SJCRH30 (cell line): Measurements from ENCODE around the gene N4BP3. TPM values are rescaled to one million over a fixed set of nuclear protein-coding genes. Genes with fewer than 3 reads are reported as not detected.
"Not testable (repeated sequence)": the region's sequence is repeated elsewhere in the genome, so short reads cannot be mapped to it uniquely, and the experiment has no call there.

Experiments used
- DNase-seq, 2 experiments: peaks; one replicate each; pipeline ENCODE4 v3.0.0-alpha.2; 2015 to 2020
- H3K27ac ChIP-seq: fragments of 250-450 bp; sonication (Bioruptor Pico); 2 replicates; pipeline ENCODE4 v1.5.1; 2020; ENCODE audit warnings: mild to moderate bottlenecking, moderate library complexity
- H3K27me3 ChIP-seq: fragments of 250-450 bp; sonication (Bioruptor Pico); 2 replicates; pipeline ENCODE4 v1.5.1; 2020; ENCODE audit warnings: mild to moderate bottlenecking, moderate library complexity
- H3K36me3 ChIP-seq: fragments of 250-450 bp; sonication (Bioruptor Pico); 2 replicates; pipeline ENCODE4 v1.5.1; 2020; ENCODE audit warnings: mild to moderate bottlenecking, moderate library complexity
- H3K4me1 ChIP-seq: fragments of 250-450 bp; sonication (Bioruptor Pico); 2 replicates; pipeline ENCODE4 v1.5.1; 2020; ENCODE audit warnings: mild to moderate bottlenecking, moderate library complexity
- H3K4me3 ChIP-seq: fragments of 250-450 bp; sonication (Bioruptor Pico); 2 replicates; pipeline ENCODE4 v1.5.1; 2020; ENCODE audit warnings: mild to moderate bottlenecking, moderate library complexity
- H3K9me3 ChIP-seq: fragments of 250-450 bp; sonication (Bioruptor Pico); replicated peaks from 2 replicates; pipeline ENCODE4 v1.5.1; 2020; ENCODE audit warnings: mild to moderate bottlenecking, moderate library complexity
- total RNA-seq: library from RNA; depleted of rRNA; stranded (reverse); fragments of >200 nt; shearing (Covaris generic); gene quantifications from 2 replicates; pipeline ENCODE4 v1.2.3, GENCODE V29; 2014

N4BP3 gene
- total RNA-seq, 1 experiment from 2014 or later: 45.8 TPM

DNA sequence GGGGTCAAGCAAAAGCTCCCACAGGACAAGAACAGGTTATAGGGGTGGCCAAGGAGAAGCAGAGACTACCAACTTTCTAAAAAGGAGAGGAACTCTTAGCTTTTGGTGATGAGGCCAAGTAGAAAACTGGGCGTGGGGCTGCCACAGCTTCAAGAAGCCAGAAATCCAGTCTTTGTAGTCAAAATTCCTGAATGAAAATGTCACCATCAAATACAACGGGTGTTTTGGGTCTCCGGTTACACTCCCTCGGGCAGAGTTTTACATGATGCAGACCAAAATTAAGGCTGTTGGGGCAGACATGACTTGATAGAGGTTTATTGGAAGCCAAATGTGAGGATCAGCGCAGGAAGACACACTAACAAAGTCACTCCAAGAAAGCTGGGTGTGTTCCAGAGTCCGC lies 29.4 kb upstream of the N4BP3 start:
- DNase-seq: peak; percentile 27 to 51
- no peaks in the 10 kb centered on the region for H3K36me3 ChIP-seq
- no peak overlapping the region for H3K4me3 ChIP-seq
- H3K9me3 ChIP-seq: no peaks in the 10 kb centered on the region
- no peak overlapping the region for H3K27ac ChIP-seq
- H3K27me3 ChIP-seq: no peaks in the 10 kb centered on the region
- peaks cover 18% of the 10 kb centered on the region for H3K4me1 ChIP-seq

DNA sequence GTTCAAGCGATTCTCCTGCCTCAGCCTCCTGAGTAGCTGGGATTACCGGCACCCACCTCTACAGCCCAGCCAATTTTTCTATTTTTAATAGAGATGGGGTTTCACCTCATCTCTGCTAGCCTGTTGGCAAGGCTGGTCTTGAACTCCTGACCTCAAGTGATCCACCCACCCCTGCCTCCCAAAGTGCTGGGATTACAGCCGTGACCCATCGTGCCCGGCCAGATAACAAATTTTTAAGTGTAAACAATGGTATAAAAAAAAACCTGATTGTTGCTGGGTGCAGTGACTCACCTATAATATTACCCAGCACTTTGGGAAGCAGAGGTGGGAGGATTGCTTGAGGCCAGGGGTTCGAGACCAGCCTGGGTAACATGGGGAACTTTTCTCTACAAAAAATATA lies 28.0 kb upstream of the N4BP3 start:
- no peaks in the 10 kb centered on the region for H3K9me3 ChIP-seq
- DNase-seq: no peak
- H3K36me3 ChIP-seq: no peaks in the 10 kb centered on the region
- no peak overlapping the region for H3K4me3 ChIP-seq
- H3K27ac ChIP-seq: no peak overlapping the region
- H3K4me1 ChIP-seq: peaks cover 18% of the 10 kb centered on the region
- no peaks in the 10 kb centered on the region for H3K27me3 ChIP-seq

- Histone ChIP-seq H3K9me3 (no peaks in the 10 kb centered on the region), H3K27ac (no peak overlapping the region), H3K4me3 (no peak overlapping the region), H3K27me3 (no peaks in the 10 kb centered on the region), H3K4me1 (peaks cover 18% of the 10 kb centered on the region), H3K36me3 (no peaks in the 10 kb centered on the region)
- DNase-seq: no peak
These were observed 27.1 kb upstream of the N4BP3 start for GRCh38 chr5:178086266-178086665.

GRCh38 chr5:178087199-178087598 lies 26.1 kb upstream of the N4BP3 start:
- not testable (repeated sequence) for H3K27ac ChIP-seq, H3K9me3 ChIP-seq, DNase-seq, H3K27me3 ChIP-seq, H3K36me3 ChIP-seq, H3K4me3 ChIP-seq
- peaks cover 18% of the 10 kb centered on the region for H3K4me1 ChIP-seq

- H3K27ac ChIP-seq: no peak overlapping the region
- no peak overlapping the region for H3K4me3 ChIP-seq
- no peaks in the 10 kb centered on the region; the same call in 1 of the 2 replicates for H3K9me3 ChIP-seq
- no peaks in the 10 kb centered on the region for H3K4me1 ChIP-seq
- no peak for DNase-seq
- no peaks in the 10 kb centered on the region for H3K27me3 ChIP-seq
- H3K36me3 ChIP-seq: no peaks in the 10 kb centered on the region
These were observed 22.5 kb upstream of the N4BP3 start for GRCh38 chr5:178090856-178091255.

GRCh38 chr5:178093134-178093533 lies 20.2 kb upstream of the N4BP3 start:
- Histone ChIP-seq H3K36me3 (no peaks in the 10 kb centered on the region), H3K27me3 (no peaks in the 10 kb centered on the region), H3K9me3 (no peaks in the 10 kb centered on the region; the same call in 1 of the 2 replicates), H3K27ac (no peak overlapping the region), H3K4me3 (no peak overlapping the region), H3K4me1 (no peaks in the 10 kb centered on the region)
- DNase-seq: no peak

GRCh38 chr5:178094345-178094744 lies 19.0 kb upstream of the N4BP3 start:
- H3K27ac ChIP-seq: no peak overlapping the region
- H3K36me3 ChIP-seq: no peaks in the 10 kb centered on the region
- H3K9me3 ChIP-seq: no peaks in the 10 kb centered on the region; the same call in 1 of the 2 replicates
- no peak for DNase-seq
- H3K4me1 ChIP-seq: no peaks in the 10 kb centered on the region
- no peaks in the 10 kb centered on the region for H3K27me3 ChIP-seq
- no peak overlapping the region for H3K4me3 ChIP-seq

- no peaks in the 10 kb centered on the region for H3K27me3 ChIP-seq
- no peak overlapping the region for H3K27ac ChIP-seq
- H3K36me3 ChIP-seq: no peaks in the 10 kb centered on the region
These were observed 14.6 kb upstream of the N4BP3 start for GRCh38 chr5:178098685-178099084.

DNA sequence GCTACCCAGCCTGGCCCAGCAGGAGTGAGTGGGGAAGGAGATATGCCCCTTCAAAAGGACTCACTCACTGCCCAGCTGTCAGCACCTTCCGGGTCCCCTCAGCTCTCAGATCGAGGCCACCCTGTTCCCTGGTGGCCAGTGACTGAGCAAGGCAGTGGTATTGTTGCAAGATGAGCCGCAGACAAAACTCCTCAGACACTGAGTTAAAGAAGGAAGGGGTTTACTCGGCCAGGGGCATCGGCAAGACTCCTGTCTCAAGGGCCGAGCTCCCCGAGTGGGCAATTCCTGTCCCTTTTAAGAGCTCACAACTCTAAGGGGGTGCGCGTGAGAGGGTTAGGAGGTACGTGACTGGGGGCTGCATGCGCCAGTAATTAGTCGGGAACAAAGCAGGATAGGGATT lies 9.7 kb upstream of the N4BP3 start:
- H3K4me3 ChIP-seq: no peak overlapping the region
- no peaks in the 10 kb centered on the region for H3K36me3 ChIP-seq
- no peaks in the 10 kb centered on the region for H3K9me3 ChIP-seq
- H3K4me1 ChIP-seq: peaks cover 13% of the 10 kb centered on the region
- no peak overlapping the region for H3K27ac ChIP-seq
- no peak for DNase-seq
- H3K27me3 ChIP-seq: no peaks in the 10 kb centered on the region

More at GRCh38 chr5:178098685-178099084, 14.6 kb upstream of the N4BP3 start:
- no peaks in the 10 kb centered on the region for H3K9me3 ChIP-seq
- H3K4me1 ChIP-seq: no peaks in the 10 kb centered on the region
- no peak overlapping the region for H3K4me3 ChIP-seq
- DNase-seq: no peak

DNA sequence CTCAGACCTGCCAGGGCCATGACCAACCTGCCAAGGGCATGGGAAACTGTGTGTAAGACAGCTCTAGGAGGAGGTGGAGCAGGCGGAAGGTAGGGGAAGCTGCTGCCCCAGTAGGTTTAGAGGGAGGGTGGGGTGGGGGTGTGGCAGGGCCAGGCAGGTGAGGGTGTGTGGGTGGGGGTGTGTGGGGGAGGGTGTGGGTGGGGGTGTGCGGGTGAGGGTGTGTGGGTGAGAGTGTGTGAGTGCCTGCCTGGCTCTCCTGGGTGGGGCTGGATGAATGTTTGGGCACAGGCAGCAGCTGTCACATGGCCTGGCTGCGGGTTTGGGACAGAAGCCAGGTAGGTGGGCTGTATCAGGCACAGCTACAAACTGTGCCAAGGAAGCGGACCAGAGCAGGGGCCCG lies 8.8 kb upstream of the N4BP3 start:
- no peaks in the 10 kb centered on the region for H3K36me3 ChIP-seq
- H3K4me3 ChIP-seq: no peak overlapping the region
- DNase-seq: peak; percentile 48 to 64
- H3K4me1 ChIP-seq: peaks cover 13% of the 10 kb centered on the region
- no peaks in the 10 kb centered on the region for H3K27me3 ChIP-seq
- H3K9me3 ChIP-seq: no peaks in the 10 kb centered on the region
- H3K27ac ChIP-seq: no peak overlapping the region

- H3K36me3 ChIP-seq: no peaks in the 10 kb centered on the region
- no peak for DNase-seq
- no peak overlapping the region for H3K4me3 ChIP-seq
- no peaks in the 10 kb centered on the region for H3K9me3 ChIP-seq
- H3K4me1 ChIP-seq: peaks cover 13% of the 10 kb centered on the region
- H3K27me3 ChIP-seq: no peaks in the 10 kb centered on the region
- no peak overlapping the region for H3K27ac ChIP-seq
These were observed 7.2 kb upstream of the N4BP3 start for GRCh38 chr5:178106086-178106485.

DNA sequence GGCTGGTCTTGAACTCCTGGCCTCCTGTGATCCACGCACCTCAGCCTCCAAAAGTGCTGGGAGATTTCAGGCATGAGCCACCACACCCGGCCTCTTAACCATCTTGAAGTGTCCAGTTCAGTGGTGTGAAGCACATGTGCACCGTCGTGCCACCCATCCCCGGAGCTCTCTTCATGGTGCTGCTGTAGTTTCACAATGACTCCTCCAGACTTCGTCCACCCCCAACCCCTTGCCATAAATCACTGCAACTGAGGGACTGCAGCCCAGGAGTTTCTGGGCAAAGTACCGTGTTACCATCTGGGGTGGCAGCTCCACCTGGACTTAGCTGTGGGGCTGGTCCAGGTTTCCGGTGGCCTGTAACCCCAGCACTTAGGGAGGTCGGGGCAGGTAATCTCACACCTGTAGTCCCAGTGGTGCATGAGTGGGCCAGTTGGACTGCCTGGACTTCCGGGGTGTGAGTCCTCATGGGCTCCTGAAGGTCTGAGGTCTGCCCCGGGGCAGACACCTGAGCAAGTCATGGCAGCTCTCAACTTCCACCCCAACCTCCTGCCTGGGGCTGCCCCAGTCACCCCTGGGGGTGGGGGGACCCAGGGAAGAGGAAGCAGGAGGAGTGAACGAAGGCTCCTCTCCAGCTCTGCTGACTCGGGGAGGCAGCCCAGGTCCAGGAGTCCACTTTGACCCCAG lies 6.6 kb upstream of the N4BP3 start:
- H3K36me3 ChIP-seq: no peaks in the 10 kb centered on the region
- no peaks in the 10 kb centered on the region for H3K27me3 ChIP-seq
- H3K4me3 ChIP-seq: no peak overlapping the region
- peaks cover 13% of the 10 kb centered on the region for H3K4me1 ChIP-seq
- no peak overlapping the region for H3K27ac ChIP-seq
- DNase-seq: no peak
- no peaks in the 10 kb centered on the region for H3K9me3 ChIP-seq

DNA sequence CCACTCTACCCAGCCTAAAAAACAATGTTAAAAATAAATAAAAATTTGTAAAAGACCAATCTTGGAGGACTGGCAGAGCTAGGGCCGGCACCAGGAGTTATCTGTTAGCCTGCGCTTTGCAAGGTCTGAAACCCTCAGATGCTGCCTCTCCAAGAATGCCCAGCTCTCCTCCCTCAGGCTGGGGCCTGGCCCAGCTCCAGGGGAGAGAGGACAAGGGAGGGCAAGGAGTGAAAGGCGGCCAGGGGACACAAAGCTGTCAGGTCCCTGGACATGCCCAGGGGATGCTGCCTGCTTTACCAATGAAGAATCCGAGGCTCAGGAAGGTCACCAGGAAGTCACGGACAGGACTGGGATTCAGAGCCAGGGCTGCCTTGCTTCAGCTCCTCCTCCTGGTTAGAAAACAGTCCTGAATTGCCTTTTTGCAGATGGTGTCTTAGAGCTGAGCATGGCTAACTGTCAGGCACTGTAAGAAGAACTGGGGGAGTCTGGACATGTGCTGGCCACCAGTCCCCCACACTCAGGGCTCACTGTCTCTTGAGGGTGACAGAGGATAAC lies 5.5 kb upstream of the N4BP3 start:
- Histone ChIP-seq H3K4me3 (no peak overlapping the region), H3K36me3 (no peaks in the 10 kb centered on the region), H3K4me1 (peaks cover 13% of the 10 kb centered on the region), H3K9me3 (no peaks in the 10 kb centered on the region; the same call in 1 of the 2 replicates), H3K27me3 (no peaks in the 10 kb centered on the region), H3K27ac (no peak overlapping the region)
- DNase-seq: peak in 1 of 2 experiments; percentile 45

- DNase-seq: no peak
- no peak overlapping the region for H3K27ac ChIP-seq
- H3K27me3 ChIP-seq: no peaks in the 10 kb centered on the region
- no peaks in the 10 kb centered on the region for H3K36me3 ChIP-seq
- H3K4me3 ChIP-seq: no peak overlapping the region
- peaks cover 13% of the 10 kb centered on the region for H3K4me1 ChIP-seq
- no peaks in the 10 kb centered on the region; the same call in 1 of the 2 replicates for H3K9me3 ChIP-seq
These were observed 4.9 kb upstream of the N4BP3 start for GRCh38 chr5:178108446-178108845.

DNA sequence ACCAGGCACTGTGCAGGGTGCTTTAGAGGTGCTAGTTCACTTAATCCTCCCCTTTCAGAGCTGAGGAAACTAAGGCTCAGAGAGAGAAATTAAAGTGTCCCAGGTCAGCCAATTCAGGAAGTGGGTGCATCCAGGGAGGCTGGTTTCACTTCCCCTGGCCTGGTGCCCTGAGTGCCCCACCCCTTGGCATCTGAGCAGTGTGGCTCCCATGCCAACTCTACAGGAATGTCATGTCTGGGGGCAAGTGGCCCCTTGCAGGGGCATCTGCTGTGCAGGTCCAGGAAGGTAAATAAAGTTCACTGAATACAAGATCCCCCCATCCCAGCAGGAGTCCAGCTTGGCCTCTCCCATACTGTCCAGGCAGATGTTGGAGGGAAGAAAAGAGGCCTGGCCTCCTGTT lies 4.4 kb upstream of the N4BP3 start:
- Histone ChIP-seq H3K9me3 (no peaks in the 10 kb centered on the region; the same call in 1 of the 2 replicates), H3K27me3 (no peaks in the 10 kb centered on the region), H3K27ac (no peak overlapping the region)

GRCh38 chr5:178110511-178110910 lies 2.8 kb upstream of the N4BP3 start:
- Histone ChIP-seq H3K4me1 (peaks cover 8% of the 10 kb centered on the region; the same call in 1 of the 2 replicates), H3K9me3 (no peaks in the 10 kb centered on the region; the same call in 1 of the 2 replicates), H3K4me3 (no peak overlapping the region), H3K36me3 (peaks cover 2% of the 10 kb centered on the region; the same call in 1 of the 2 replicates), H3K27me3 (no peaks in the 10 kb centered on the region), H3K27ac (no peak overlapping the region)
- DNase-seq: no peak

More for the DNA sequence above, 4.4 kb upstream of the N4BP3 start:
- H3K4me3 ChIP-seq: no peak overlapping the region
- peaks cover 13% of the 10 kb centered on the region for H3K4me1 ChIP-seq
- DNase-seq: no peak
- no peaks in the 10 kb centered on the region for H3K36me3 ChIP-seq
